Fibroblast of lung (primary cell): Measurements from ENCODE around the gene BMPR1B.

Source experiments
- EZH2 ChIP-seq: IDR thresholded peaks from 2 replicates; pipeline ENCODE4 v1.5.1; 2012; ENCODE audit warnings: low read length, control low read depth, mild to moderate bottlenecking; ENCODE audit errors: missing control alignments
- TF ChIP-seq, protein P1 (sequence below), 2 donors: IDR thresholded peaks in 1 of 2; conservative IDR thresholded peaks in 1 of 2; 1 replicate in 1 of 2; 2 replicates in 1 of 2; pipeline ENCODE4 v1.5.1; 2011 to 2012; ENCODE audit warnings: low read length in 2 of 2, control low read depth in 1 of 2, inconsistent platforms in 1 of 2, low read depth in 1 of 2, mild to moderate bottlenecking in 1 of 2

- TF ChIP-seq, protein P1, sequence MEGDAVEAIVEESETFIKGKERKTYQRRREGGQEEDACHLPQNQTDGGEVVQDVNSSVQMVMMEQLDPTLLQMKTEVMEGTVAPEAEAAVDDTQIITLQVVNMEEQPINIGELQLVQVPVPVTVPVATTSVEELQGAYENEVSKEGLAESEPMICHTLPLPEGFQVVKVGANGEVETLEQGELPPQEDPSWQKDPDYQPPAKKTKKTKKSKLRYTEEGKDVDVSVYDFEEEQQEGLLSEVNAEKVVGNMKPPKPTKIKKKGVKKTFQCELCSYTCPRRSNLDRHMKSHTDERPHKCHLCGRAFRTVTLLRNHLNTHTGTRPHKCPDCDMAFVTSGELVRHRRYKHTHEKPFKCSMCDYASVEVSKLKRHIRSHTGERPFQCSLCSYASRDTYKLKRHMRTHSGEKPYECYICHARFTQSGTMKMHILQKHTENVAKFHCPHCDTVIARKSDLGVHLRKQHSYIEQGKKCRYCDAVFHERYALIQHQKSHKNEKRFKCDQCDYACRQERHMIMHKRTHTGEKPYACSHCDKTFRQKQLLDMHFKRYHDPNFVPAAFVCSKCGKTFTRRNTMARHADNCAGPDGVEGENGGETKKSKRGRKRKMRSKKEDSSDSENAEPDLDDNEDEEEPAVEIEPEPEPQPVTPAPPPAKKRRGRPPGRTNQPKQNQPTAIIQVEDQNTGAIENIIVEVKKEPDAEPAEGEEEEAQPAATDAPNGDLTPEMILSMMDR (conservative IDR thresholded peaks at IDR 0.05 in 1 of 2, IDR thresholded peaks at IDR 0.05 in 1 of 2; ENCODE audit: low read depth in 1 of 2, low read length in 2 of 2), result no peak
- TF ChIP-seq EZH2, result no peak
Observed at GRCh38 chr4:94813221-94813620, 55.5 kb downstream of the BMPR1B start.
